ENCODE measurements around the gene LTBP3.
"Not testable (repeated sequence)": the region's sequence is repeated elsewhere in the genome, so short reads cannot be mapped to it uniquely, and the experiment has no call there.

LTBP3 gene

DNA sequence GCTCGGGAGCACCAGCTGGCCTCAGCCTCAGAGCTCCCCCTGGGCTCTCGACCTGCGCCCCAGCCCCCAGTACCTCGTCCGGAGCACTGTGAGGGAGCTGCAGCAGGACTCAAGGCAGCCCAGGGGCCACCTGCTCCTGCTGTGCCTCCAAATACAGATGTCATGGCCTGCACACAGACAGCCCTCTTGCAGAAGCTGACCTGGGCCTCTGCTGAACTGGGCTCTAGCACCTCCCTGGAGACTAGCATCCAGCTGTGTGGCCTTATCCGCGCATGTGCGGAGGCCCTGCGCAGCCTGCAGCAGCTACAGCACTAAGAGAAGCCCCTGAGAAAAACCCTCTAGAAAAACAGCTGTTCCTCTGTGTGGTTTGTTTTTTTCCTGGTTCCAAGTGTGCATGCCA, 13.3 kb upstream of the LTBP3 start:
- DNase-seq = no peak

DNA sequence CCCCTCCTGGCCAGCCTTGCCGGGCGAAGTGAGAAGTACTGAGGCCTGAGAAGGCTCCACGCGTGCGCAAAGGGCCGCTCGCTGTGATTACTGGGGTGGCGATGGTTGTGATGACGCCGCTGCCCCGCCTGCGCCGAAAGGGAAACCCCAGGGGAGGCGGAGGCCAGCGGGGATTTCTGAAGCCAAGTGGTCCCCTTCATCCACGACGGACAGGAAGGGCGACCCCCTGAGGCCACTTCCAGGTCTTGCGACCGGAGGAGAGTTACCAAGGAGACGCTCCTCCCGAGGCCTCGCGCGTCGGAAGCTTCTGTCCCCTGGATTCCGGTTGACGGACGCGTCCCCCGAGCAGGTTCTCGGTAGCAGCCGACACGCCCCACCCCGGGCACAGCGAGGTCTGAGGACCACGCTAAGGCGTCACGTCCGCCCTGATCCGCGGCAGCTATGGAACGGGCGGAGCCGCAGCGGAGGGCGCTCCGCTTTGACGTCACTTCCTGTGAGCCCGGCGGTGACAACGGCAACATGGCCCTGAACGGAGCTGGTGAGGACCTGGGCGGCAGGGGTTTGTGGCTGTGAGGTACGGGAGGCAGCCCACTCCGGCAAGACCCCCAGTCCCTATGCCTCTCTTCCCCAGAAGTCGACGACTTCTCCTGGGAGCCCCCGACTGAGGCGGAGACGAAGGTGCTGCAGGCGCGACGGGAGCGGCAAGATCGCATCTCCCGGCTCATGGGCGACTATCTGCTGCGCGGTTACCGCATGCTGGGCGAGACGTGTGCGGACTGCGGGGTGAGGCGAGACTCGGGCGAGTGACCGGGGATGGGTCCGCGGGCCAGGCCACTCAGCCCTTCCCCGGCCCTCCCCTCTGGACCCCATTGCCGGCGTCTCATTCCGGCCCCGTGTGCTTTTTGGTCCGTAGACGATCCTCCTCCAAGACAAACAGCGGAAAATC, 12.1 kb upstream of the LTBP3 start, which contains the start of gene ZNRD2:
TSS of gene ZNRD2 (plus strand) at position 505 of the 946 bp plus-strand sequence. CDS start at position 520, 15 bp downstream.
- peak; percentile 93 for DNase-seq

DNA sequence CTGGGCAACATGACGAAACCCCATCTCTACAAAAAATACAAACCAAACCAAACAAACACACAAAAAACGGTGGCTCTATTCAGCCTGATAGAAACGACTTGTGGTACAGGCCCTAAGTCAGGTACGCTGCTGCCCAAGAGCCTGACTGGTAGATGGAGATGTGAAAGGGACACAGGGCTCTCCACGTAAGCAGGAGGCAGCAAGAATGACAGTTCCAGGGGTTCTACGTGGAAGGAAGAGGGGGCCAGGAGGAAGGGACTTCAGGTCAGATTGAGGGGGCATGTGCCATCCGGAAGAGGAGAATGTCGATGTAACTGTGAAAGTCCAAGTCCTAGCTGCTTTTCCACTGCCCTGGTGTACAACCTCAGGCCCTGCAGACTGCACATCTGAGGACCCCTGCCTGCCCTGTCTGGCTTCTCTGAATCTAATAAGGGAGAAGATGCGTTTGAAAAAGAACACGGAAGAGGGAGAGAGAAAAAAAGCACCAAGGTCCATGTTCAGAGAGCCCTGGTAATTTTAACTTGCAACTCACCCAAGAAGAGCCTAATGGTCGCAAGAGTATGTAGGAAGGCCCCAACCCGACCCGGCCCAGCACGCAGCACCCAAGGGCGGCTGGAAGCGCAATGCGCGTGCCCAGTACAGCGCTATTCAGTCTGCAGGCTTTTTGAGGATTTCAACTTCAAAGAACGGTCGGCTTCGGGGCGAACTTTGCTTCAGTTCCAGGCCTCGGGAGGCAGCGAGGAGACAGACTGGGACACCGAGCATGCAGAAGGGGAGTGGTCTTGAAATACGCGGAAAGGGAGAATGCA, 11.2 kb upstream of the LTBP3 start:
- DNase-seq = no peak

DNA sequence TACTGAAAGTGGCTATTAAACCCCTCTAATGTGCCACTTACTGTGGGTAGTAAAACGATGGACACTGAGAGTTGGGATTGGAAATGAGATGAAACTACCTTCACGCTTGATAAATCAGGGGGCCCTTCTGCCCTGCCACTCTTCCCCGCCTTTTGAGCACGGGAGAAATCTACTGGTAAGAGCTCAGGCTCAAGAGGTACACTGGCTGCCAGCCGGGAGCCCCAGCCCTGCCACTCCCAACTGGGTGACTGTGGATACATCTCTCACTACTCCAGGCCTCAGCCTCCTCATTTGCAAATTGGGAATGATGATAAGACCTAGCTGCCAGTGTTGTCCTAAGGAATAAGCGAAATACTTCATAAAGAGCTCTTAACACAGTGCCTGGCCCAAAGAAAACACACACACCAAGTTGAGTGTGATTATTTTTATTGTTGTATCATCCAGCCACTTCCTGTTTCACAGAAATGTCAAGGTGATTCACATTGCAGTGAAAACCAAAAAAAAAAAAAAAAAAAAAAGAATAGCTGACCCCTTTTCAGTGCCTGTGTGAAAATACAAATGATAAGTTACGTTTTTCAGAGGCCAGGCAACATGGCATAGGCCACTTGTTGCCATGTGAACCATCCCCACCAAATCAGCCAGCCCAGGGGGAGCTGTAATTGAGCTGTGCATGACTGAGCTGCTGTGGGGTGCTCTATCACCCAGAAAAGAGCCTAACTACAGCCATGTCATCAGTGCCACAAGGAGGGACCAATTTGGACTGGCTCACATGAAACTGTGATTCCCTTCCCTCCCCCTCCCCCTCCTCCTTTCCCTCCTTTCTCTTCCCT, 7.7 kb upstream of the LTBP3 start:
- no peak for DNase-seq

DNA sequence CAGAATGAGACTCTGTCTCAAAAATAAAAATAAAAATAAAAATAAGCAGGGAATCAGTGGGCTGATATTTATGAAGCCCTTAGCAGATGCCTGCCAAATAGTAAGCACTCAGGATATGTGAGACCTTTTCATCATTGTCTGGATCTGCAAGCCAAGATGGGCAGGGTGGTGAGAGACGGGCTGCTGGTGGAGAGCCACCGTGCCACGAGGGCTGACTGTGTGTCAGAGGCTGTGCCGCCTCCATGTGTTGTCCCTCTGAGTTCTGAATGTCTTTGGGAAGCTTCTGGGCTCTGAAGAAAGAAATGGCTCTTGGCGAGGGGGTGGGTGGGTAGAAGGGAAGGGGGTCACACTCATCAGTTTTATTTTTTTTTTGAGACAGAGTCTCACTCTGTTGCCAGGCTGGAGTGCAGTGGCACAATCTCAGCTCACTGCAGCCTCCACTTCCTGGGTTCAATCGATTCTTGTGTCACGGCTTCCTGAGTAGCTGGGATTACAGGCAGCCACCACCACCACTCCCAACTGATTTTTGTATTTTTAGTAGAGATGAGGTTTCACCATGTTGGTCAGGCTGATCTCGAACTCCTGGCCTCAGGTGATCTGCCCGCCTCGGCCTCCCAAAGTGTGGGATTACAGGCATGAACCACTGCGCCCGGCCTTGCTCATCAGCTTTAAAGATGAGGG, 6.9 kb upstream of the LTBP3 start:
- DNase-seq = not testable (repeated sequence)

DNA sequence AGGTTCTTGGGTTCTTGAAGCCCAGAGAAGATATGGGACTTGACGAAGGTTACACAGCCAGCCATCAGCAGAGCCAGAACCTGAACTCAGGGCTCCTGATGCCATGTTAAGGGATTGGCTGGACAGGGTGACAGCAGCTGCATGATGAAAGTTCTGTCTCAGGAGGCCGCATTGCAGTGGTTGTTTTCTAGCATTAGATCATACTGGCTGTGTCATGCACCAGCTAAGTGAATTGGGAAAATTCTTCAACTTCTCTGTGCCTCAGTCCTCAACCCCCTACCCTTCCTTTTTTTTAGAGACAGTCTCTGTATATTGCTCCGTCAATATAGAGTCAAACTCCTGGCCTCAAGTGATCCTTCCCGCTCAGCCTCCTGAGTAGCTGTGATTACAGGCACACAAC, 5.4 kb upstream of the LTBP3 start:
- DNase-seq = no peak

DNA sequence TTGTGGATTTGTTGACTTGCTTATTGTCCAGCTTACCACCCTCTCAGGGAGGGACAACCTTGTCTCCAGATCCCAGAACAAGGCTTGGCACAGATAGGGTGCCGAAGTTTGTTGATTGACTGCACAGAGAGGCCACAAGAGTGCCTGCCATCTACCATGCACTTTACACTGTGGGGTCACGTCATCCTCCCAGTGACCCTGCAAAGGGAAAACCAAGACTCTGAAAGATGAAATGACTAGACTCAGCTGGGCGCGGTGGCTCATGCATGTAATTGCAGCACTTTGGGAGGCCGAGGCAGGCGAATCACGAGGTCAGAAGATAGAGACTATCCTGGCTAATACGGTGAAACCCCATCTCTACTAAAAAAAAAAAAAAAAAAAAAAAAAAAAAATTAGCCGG, 4.6 kb upstream of the LTBP3 start:
- no peak for DNase-seq

DNA sequence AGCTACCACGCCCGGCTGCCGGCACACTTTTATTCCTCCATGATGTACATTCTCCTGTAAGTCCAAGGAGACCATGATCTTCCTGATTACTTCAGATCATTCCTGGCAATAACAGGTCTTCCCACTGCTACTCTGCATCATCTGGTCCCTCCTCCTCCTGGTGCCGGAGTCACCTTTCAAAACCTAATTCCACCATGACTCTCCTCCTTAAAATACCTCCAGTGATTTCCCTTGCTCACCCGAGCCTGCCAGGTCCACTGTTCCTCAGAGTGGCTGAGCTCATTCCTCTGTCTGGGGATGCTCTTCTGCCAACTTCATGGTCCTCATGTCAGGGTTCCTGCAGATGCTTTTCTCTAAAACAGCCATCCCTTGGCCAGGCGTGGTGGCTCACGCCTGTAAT, 3.9 kb upstream of the LTBP3 start:
- DNase-seq = no peak

DNA sequence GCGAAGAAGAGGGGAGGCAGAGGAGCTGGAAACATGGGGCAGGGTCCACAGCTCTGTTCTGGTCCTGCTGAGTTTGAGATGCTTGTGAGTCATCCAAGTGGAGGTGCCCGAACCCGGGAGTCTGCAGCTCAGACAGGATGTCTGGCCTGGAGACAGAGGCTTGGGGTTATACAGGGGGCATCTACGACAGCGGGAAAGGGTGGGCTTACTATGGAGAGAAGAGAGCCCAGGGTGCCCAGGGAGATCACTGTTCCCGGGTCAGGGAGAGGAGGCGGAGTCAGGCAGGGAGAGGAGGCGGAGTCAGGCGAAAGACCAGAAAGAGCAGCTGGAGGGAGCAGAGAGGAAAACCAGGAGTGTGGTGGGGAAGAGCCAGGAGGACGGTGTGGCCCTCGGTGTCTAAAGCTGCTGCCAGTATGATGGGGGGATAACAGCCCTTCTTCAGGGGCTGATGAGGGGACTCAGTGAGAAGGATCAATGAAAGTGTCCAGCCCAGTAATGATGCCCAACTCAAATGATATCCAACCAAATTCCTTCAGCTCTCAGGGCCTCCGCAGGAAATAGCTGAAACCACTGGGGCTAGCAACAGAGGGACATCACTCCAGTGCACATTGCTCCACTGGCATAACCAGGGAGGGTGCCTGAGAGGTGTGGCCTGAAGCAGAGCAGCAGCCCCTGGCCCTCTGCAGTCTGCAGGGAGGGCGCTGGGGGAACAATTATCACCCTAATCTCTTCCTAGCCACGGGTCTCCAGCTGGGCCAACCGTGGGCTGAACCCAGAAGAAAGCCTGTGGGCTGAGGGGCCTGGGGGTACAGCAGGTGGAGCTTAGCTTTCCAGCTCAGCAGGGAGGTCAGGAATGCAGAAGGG, 2.6 kb upstream of the LTBP3 start:
- DNase-seq = peak; percentile 15

DNA sequence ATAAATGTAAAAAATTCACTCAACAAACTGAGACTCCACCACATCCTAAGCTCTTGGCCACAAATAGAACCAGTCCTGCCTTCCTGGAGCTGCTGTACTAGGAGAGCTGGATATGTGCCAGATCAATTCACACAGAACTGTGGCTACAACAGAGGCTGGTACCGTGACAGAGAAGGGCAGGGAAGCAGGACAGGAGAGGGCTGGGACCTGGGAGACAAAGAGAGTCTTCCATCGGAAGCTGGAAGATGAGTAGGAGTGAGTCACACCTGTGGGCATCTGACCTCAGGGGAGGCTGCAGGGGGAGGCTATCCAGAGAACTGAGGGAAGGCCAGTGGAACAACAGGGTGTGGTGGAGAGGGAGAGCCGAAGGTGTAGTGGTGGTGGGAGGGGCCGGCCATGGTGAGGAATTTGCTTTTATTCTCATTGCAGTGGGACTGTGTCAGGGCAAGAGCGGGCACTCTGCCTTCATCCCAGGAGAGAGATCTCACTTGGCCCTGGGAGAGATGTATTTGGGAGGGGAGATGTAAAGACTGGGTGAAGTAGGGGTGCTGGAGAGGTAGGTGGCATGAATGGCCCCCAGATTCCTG, 1.9 kb upstream of the LTBP3 start:
- DNase-seq = peak; percentile 7

DNA sequence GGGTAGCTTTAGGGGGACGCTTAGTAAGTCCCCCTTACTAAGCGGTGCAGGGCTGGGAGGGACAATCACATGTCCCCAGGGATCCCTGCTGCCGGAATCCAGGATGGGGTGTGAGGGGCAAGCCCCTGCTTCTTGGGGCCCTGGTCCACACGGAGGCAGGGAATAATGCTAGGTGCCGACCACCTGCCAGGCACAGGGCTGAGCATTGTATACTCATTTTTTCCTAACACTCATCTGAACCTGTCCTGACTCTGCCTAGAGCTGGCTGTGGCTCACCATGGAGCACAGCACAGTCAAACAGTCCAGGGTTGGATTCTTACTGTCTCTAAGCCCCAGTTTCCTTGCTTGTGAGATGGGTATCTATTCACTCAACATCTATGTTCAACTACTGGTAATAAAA, 1.4 kb upstream of the LTBP3 start:
- DNase-seq = no peak

DNA sequence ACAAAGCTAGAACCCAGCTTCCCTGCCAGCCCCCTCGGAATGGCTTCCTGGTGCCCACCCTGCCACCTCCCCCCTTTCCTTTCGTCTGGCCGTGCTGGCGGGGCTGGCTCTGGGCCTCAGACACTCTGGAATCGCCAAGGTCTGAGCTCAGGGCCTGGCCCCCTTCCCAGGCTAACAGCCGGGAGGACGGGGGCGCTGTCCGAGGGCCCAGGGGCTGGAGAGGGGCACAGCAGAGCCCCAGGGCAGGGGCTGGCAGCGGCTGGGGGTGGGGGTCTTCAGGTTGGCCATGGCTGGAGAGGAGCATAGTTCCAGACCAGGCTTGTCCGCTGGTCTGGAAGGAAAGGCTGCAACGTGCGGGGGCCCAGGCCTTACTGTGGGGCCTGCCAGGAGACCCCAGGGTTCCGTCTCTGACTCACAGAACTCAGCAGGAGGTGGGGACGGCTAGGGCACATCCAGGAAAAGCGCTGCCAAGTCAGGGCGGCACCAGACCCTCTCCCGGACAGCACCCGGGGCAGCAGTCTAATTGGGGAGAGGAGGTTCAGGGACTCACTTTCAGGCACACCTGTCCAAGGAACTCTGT, 861 bp upstream of the LTBP3 start:
- DNase-seq = no peak

DNA sequence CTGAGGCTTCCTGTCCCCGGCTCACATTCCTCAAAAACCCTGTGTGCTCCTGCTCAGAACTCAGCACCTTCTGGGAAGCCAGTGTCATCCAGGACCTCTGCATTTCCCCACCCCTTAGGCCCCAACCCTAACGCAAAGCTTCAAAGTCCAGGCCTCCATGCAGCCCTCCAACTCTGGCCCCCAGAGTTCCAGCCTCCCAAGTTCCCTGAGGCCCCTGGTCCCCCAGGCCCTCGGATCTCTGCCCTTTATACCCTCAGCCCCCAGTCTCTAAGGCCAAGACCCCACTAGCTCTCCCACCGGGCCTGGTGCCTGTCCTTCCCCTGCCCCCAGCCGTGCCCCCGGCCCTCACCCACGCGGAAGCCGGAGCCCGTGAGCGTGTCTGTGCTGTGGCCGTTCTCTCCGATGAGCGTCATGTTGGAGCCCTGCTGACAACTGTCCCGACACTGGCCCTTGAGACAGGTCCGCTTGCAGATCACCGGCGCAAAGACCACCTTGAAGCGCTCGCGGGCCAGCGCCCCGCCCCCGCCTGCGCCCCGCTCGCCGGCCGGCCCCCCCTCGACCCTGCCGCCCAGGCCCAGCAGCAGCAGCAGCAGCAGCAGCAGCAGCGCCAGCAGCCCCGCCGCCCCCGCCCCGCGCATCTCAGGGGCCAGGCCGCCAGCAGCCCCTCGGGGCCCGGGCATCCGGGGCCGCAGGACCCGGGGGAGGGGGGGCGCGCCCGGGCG, 718 bp downstream of the LTBP3 start:
- DNase-seq = no peak

DNA sequence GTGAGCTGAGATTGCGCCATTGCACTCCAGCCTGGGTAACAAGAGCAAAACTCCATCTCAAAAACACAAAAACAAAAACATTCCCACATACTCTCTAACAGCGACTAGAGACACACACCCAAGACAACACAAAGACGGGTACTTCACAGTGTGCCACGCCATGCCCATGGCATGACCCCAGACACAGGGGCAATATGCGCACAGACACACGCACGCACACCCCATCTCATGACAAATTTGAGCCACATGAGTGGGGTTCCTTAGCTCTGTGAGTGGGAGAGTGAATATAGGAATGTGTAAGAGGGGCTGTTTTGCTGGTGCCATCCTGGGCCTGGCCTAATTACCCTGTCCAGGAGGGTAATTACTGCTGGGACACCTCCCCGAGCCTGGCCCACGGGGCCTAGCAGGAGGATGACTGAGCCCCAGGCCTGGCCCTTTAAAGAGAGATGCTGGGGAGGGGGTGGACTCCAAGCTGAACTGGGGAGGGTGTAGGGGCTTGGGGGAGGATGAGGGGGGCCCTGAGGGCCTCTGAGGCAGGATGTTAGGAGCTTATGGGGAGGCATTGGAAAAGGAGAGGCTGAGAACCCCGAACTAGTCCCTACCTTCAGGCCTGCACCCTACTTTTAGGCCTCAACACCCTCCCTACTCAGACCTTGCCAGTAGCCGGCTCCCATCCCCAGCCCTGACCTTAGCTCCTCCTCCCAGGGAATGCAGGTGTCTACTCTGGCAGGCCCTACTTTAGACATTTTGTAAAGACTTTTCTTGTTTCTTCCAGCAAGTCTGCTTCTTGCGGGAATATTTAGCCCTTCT, 1.5 kb downstream of the LTBP3 start:
- DNase-seq = no peak

DNA sequence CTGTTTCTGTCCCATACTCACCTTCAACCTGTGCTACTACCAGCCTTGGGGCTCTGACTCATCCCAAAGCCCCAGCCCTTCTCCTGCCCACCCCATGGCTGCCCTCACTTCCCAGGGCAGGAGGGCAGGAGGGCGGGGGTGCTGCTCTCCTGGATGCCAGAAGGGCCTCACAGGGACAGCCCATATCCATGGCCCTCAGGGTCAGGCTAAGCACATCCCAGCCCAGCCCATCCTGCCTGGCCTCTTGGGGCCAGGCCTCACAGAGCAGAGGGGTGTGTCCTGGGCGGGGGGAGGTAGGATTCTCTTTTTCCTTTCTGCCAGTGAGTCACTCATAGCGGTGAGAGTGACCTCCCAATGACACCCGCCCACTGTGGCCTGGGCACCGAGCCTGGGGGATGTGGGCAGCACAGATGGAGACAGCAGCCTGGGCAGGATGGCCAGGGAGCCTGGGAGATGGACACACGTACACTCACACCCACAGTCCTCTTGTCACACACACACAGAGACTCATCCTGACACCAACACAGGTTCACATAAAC, 2.4 kb downstream of the LTBP3 start:
- no peak for DNase-seq

DNA sequence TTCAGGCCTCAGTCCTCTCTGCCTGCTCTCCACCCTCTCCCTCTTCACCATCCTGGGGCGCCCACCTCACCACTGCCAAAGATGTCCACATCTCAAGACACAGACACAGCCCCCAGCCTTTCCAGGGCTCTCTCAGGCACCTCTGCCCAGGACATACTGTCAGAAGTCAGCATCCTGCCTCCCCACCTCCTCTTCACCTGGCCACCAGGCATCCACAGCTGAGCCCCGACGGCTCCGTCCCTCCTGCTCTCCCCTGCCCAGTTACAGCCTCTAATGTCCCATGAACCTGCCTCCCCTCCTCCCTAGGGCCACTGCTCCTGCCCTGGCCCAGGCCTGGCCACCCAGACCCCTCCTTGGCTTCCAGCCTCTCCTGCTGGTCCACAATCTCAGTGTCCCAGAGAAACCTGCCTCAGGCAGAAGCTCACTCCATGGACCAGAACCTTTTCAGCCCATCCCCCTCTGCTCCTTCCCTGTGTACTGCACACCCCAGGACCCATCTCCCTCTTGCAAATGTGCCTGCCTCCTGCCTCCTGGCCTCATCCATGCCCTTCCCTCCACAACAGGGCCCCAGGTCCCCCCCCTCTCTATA, 3.2 kb downstream of the LTBP3 start:
- no peak for DNase-seq

DNA sequence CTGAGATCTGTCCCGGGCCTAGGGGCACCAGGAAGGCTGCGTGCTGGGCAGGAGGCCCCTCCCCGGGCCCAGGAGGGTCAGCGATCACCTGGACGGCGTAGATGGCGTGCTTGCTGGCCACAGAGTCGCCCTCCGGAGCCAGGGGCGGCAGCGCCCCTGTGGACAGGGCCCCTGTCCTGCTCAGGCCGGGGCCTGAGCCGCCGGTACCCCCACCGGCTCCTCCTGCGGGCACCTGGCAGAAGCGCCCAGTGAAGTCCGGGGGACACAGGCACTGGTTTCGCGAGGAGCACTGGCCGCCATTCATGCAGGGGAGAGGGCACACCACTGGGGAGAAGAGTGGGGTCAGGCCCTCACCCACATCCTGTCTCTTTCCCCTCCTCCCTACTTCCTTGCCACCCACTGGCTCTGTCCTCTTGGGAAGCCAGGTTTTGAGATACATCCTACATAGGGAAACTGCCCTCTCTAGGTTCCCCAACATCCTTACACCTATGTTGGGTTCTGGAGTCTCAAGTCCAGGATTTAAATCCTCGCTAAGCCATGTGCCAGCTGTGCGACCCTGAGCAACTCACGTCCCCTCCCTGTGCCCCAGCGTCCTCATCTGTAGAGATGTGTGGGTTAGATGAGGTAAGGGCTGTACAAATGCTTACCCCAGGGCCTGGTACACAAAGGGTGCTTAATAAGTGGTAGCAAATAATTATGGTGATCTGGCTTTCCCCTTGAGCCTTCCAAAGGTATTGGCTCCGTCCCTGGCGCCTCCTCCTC, 3.9 kb downstream of the LTBP3 start:
- no peak for DNase-seq
